ENCODE data around the gene KLC1. TPM values are rescaled to one million over a fixed set of nuclear protein-coding genes. Genes with fewer than 3 reads are reported as not detected.
A peak's percentile ranks its signal among the peaks of the same experiment; 100 is the strongest.
"Not testable (repeated sequence)": the region's sequence is repeated elsewhere in the genome, so short reads cannot be mapped to it uniquely, and the experiment has no call there.

The KLC1 gene
- total RNA-seq, 1 donor from 2014 or later: 669 TPM

DNA sequence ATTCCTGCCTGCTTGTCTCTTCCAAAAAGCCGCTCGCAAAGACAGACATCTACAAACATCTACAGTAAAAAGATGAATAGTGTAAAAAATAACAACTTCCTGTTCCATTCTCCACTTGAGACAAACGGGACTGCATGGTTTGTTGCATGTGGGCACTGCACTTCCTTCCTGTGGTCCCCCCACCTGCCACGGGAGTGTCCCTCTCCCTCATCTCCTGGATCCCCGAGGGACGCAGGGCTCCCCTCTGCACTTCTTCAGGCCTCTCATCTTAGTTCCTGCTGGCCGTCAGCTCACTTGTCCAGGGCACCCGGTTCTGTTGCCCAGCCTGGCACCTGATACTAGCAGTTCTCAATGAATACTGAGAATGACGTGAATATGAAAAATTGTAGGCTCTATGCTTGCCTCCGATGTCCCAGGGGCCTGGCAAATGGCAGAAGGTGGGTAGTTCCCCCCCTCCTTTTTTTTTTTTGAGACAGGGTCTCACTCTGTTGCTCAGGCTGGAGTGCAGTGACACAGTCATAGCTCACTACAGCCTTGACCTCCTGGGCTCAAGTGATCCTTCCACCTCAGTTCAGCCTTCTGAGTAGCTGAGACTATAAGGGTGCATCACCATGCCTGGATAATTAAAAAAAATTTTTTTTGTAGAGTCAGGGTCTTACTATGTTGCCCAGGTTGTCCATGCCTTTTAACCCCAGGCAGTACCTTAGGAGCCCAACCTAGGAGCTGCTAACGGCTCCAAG is 3.5 kb upstream of the KLC1 start:
- DNase-seq (ENCODE audit: low read depth): peak; percentile 64

DNA sequence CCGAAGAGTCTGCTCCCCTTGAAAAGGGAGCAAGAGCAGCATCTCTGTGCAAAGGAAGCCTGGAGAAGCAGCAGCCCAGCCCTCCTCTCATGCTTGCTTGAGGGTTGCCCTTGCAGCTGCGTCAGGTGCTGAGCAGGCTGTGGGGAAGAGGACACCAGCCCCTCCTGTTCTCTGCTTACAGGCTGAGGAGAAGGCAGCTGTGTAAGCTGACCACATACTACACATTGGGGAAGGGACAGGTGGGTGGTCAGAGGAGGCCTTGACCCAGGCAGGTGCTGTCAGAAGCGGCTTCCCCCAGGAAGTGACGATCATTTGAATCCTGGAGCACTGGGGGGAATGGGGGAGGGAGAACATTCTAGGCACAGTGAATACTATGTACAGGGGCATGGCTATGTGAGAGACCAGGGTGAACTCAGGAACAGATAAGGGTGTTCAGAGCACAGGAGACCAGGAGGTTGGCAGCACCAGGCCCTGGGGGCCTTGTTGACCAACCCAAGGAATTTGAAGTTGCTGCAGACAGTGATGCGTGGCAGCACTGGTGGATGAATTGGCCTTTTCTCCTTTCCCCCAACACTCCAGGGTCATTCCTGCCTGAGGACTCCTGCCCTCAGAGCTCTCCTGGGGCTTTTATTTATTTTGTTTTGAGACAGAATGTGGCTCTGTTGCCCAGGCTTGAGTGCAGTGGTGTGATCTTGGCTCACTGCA is 2.7 kb upstream of the KLC1 start:
- peak; percentile 91 for DNase-seq (ENCODE audit: low read depth)

DNA sequence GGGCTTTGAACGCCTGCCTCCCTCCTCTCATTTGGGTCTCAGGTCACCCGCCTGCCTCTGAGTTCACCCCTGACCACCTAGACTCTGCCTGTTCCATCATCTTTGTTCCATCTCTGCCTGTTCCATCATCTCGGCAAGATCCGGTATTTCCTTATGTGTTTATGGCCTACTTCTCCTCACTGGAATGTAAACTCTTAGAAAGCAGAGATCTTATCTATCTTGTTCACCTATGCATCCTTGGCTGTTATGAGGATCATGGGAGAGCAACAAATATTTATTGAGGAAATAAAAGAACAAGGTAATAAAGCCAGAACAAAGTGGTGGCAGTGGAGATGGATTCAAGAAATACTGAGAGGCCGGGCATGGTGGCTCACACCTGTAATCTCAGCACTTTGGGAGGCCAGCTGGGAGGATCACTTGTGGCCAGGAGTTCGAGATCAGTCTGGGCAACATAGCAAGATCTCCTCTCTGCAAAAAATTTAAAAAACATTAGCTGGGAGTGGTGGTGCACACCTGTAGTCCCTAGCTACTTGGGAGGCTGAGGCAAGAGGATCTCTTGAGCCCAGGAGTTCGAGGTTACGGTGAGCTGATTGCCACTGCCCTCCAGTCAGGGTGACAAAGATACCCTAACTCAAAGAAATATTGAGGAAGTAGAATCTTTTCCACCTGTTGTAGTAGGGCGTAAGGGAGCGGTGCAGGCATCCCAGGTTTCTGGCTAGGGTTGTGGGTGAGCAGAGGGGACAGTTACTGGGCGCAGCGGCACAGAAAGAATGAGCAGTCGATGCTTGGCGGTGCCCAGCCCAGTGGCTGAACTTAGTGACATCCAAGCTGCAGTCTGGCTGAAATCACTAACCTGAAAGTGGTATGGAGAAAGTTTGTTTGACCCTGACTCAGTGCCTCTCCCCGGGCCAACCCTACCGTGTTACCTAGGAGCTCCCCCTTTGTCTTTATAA is 1.7 kb upstream of the KLC1 start:
- DNase-seq (ENCODE audit: low read depth): no peak

DNA sequence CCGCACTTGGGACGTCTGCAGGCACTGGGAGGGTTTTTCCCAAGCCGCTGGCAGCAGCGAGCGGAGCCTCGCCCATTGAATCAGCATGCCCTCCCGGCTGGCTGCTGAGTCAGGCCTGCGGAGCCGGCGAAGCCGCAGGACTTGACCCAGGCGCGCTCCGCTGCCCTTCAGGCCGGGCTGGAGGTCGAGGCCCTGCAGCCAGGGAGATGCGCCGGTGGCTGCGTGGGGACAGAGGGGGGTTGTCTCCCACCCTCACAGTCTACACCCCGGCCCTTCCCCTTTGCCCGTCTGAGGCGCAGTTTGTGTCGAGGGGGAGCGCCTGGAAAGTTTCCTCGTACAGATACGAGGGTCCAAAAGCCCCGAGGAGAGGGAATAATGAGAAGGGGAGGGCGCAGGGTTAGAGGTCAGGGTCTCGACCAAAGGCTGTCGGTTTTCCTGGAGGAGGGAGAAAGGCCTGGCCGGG is 759 bp upstream of the KLC1 start:
- DNase-seq (ENCODE audit: low read depth): peak; percentile 87

DNA sequence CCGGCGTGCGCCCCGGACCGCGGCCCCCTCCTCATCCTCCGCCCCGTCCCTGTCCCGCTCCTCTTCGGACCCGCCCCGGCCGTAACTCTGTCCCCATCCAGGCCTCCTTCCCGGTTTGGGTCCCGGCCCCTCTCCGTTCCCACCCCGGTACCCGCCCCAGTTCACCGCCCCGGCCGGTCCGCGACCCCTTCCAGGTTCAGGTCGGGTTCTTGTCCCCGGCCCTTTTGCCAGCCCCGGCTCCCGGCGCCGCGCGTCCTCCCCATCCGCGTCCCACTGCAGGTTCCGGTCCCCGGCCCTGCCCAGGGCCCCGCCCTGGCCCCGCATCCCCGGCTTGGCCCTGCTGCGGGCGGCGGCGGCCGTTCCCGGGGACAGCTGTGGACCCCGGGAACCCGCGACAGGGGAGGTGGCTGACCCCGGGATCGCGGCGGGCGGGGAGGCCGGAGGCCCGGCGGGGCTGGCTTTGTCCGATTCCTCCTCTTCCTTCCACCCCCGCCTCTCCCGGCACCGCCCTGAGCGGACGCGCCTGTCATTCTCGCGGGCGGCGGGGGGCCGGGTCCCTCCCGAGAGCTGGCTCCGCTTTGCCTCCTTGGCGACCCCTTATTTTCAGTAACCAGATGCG is 601 bp downstream of the KLC1 start:
- peak; percentile 62 for DNase-seq (ENCODE audit: low read depth)

DNA sequence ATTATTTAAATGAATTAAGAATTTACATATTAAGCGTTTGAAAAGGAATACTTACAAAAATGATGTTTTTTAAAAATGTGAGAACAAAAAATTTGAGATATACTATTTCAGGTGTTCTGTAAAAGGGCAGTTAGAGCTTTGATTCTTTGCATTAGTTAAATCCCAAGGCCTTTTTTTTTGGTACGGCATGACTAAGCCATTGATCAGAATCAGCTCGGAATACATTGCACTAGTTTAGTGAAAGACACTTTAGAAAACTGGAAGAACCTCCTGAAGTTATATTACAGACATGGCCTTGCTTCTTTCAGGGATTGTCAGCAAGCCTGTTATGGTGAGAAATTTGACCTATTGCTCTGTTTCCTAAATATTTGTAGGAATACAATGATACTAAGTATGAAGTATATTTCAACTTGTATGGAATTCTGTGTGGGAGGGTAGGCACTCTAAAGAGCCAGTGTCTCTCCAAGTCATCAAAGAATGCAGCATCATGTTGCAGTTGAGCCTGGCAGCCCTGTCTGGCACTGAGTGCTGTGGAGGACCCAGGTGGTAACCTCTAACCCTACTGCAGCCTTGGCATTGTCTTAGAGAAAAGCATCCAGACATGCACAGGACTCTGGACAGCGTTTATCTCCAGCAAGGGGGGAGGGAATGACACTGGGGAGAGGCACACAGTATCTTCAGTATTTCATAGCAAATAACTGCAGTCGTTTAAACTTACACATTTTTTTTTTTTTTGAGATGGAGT is 1.5 kb downstream of the KLC1 start:
- peak; percentile 43 for DNase-seq (ENCODE audit: low read depth)

DNA sequence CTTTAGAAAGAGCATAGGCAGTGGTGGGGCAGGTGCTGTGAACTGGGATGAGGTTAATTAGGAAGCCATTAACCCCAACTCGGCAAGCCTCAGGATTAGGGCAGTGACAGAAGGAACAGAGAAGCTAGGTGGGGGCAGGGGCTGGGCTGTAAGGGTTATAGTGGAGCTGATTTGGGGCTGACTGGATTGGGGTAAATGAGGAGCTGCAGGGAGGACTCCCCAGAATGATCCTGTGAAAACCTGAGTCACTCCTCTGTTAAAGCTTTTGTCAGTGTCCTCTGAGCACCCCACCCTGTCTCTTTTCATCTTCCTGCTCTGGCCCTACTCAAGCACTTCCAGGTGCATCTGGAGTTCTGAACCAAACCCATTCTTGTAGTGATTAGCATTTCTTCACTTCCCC is 4.4 kb downstream of the KLC1 start:
- no peak for DNase-seq (ENCODE audit: low read depth)

DNA sequence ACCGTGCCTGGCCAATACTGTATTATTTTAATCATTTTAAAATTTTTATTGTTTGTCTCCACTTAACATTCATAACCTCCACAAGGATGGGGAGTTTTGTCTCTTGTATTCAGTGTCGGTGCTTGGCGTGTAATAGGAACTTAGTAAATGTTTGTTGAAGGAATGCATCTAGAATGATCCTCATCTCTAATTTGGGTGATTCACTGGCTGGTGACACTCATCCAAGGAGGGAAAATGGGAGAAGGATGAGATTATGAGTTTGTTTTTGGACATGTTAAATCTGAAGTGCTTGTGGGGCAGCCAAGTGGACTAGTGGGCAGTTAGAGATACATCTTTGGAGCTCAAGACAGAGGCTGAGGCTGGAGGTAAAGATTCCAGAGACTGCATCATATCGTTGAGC is 5.1 kb downstream of the KLC1 start:
- DNase-seq (ENCODE audit: low read depth): no peak

DNA sequence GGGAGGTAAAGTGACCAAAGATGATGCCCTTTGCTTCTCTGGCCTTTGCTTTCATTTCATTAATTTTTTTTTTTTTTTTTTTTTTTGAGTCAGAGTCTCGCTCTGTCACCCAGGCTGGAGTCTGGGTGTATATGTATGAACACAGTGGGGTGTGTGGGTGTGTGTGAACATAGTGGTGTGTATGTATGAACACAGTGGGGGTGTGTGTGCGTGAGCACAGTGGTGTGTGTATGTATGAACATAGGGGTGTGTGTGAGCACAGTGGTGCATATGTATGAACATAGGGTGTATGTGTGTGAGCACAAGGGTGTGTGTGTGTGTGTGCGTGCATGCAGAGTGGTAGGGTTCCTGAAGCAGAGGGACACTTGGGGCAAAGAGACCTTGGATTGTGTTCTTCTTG is 9.6 kb downstream of the KLC1 start:
- DNase-seq (ENCODE audit: low read depth): no peak

DNA sequence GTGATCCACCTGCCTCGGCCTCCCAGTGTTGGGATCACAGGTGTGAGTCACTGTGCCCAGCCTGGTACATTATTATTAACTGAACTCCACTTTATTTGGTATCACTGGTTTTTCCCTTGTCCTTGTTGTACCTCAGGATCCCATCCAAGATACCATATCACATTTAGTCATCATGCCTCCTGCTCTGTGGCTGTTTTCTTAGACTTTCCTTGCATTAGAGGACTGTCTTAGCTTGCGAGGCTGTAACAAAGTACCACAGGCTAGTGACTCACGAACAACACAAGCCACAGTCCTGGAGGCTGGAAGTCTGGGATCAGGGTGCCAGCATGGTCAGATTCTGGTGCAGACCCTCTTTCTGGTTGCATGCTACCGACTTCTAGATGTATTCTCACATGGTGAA is 12.2 kb downstream of the KLC1 start:
- peak; percentile 57 for DNase-seq (ENCODE audit: low read depth)

DNA sequence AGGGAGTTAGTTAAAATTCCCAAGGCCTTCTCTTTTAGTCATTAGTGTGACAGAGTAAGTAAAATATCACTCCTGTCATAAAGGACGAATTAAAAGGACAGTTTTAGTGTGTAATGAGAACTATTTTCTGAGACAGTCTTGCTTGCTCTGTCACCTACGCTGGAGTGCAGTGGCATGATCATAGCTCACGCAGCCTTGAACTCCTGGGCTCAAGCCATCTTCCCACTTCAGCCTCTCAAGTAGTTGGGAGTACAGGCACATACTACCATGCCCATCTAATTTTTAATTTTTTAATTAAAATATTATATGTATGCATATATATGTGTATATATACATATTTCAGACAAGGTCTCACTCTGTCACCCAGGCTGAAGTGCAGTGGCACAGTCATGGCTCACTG is 17.2 kb downstream of the KLC1 start:
- no peak for DNase-seq (ENCODE audit: low read depth)

DNA sequence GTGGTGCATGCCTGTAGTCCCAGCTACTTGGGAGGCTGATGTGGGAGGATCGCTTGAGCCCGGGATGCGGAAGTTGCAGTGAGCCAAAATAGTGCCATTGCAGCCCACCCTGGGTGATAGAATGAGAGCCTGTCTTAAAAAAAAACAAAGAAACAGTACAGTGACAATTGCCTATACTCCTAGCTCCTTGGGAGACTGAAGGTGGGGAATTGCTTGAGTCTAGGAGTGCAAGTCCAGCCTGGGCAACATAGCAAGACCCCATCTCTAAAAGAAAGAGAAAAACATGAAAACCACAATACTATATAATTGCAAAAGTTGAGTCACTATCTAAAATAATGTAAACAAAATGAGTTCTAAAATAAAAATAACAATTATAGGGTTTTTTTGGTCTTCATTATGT is 20.0 kb downstream of the KLC1 start:
- no peak for DNase-seq (ENCODE audit: low read depth)

DNA sequence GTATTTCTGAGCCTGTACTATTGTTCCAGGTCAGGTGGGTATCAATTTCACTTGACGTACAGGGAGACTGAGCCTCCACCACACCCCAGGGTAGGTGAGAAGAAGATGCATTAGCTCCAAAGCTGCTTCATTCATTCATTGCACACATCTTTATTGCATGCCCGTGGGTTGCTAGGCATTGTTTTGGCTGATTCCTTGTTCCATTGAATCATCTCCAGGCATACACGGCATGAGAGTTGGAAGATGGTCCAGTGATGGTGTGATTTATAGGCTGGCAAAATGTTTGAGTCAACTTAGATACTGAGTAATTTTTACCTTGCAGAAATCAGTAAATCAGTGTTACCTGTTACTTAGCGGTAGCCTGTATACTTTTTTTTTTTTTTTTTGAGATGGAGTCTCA is 21.2 kb downstream of the KLC1 start:
- DNase-seq (ENCODE audit: low read depth): no peak

DNA sequence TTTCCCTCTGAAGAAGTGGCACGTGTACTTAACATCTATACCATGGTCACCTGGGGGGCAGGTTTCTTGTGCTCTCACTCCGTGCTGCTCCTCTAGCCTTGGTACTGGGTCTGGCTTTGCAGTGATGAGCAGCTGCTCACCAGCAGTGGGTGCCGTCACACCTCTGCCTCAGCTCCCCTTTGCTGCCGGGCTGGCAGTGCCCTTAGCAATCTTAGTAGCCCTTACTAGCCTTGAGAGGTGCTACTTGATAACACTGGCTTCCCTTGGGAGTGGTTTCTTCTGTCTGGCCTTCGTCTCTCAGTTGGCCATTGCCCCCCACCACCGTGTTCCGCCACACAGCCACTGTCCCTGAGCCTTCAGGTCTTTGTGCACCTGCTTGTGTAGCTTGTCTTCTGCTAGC is 22.6 kb downstream of the KLC1 start:
- DNase-seq (ENCODE audit: low read depth): no peak

DNA sequence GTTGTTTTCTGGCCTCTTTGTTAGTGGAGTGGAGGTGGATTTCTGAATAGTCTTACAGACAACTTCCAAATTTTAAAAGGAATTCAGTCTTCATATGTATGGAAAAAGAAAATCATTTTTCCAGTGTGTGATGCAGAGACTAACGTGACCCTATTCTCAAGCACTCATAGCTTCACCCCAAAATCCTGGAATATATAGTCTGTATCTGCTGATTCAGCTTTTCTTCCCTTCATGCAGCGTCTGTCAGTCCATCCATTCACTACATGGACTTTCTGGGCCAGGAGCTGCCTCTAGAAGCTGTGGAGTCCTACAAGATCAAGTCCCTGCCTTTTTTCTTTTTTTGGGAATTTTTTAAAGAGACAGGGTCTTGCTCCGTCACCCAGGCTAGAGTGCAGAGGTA is 23.8 kb downstream of the KLC1 start:
- DNase-seq (ENCODE audit: low read depth): no peak

DNA sequence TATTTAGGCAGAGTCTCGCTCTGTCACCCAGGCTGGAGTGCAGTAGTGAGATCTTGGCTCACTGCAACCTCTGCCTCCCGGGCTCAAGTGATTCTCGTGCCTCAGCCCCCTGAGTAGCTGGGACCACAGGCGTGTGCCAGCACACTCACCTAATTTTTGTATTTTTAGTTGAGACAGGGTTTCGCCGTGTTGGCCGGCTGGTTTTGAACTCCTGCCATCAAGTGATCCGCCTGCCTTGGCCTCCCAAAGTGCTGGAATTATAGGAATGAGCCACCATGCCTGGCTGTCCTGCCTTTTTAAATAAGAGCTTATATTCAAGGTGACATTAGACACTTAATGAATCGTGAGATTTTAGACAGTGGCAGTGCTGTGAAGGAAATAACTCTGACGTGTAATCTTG is 24.3 kb downstream of the KLC1 start:
- not testable (repeated sequence) for DNase-seq (ENCODE audit: low read depth)

DNA sequence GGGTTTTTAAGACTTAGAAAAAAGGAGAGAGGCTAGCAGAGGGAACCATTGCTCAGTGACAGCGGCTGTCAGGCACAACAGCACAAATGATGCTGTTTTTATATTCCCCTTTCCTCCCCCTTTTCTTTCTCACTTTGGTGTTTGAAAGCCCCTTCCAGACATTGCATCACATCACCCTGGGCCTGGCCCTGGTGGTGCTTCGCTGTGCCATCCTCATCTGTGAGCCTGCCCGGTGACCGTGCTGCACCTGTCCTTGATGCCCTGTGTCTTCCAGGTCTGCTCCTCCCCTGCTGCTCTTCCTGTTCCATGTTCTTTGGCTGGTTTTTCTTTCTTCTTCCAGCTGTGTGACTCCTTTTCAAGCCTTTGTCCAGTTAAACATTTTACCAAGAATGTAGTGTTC is 24.8 kb downstream of the KLC1 start:
- DNase-seq (ENCODE audit: low read depth): no peak

DNA sequence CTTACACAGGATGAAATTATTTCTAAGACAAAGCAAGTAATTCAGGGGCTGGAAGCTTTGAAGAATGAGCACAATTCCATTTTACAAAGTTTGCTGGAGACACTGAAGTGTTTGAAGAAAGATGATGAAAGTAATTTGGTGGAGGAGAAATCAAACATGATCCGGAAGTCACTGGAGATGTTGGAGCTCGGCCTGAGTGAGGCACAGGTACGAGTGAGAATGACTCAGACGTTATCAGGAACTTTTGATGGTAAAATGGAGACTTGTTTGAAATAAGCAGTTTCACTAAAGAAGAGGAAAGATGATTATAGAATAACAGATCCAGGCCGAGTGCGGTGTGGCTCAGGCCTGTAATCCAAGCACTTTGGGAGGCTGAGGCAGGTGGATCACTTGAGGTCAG is 25.6 kb downstream of the KLC1 start:
- no peak for DNase-seq (ENCODE audit: low read depth)

DNA sequence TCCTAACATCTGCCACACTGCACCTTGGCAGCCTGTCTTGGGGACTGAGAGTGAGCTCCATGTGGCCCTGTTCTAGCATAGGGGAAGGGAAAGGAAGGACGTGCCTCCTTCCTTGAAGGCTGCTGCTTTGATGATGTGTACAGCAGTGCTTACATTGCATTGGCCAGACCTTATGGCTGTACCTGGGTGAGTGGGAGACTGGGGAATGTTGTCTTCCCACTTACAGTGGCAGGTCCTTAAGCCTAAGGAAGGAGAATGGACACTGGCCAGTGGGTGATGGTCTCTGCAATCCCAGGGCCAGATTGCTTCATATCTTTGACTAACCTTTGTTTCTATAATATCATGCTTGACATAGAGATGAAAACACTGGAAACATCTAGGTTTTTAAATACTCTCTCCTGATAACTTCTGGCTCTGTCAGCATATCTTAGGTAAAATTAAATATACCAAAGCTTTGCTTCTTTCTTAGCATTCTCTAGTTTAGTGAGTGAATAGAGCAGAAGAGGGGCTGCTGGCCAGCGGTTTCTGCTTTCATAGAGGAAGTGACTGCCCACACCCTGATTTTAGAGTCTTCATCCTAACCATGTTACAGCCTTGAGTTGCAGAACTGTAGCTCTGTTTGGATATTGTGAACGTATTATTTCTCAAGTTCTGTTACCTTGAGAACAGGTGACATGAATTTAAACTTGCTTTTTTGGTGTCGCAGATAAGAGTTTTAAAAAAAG is 27.2 kb downstream of the KLC1 start:
- no peak for DNase-seq (ENCODE audit: low read depth)

DNA sequence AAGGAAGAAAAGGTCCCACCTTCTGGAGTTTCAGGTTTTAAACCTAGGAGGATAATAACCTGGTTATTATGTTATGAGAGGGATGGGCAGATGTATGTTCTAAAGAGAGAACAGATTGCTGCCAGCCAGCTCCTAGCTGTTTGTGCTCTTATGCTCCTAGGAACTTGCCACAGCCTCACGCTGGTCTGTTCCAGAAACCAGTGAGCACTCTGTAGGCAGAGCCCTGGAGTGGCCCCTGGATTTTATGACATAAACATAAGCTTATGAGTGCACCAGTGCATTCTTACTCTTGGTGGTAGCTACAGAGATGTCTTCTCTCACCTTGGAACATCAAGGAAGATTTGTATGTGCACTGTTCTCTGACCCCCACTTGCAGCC is 27.7 kb downstream of the KLC1 start:
- DNase-seq (ENCODE audit: low read depth): no peak

Data from myocyte (in vitro differentiated cells).